Measurements from ENCODE around the gene MRPL23. TPM values are rescaled to one million over a fixed set of nuclear protein-coding genes. Genes with fewer than 3 reads are reported as not detected.

The MRPL23 gene
- 10 to 100 TPM; 40.2 to 83.4 TPM for total RNA-seq

- peak in 3 of 4 donors; percentile 8 to 16 (median 14) for DNase-seq
- intact Hi-C loops (cut with DNase I), result no loop called here
- peak; percentile 90 for ATAC-seq
- H3K4me3 ChIP-seq, result no peak within 1 kb of the TSS
- H3K27me3 ChIP-seq, result no peaks in the 10 kb centered on the region
- H3K36me3 ChIP-seq (replicated peaks in 1 of 2; ENCODE audit: insufficient read depth in 1 of 2, low read depth in 2 of 2), result no peaks in the 10 kb centered on the region
- WGBS, 2 donors, result no CpG with 5 or more reads among the region's 85 CpGs
- no peaks in the 10 kb centered on the region for H3K4me1 ChIP-seq
- no peak within 1 kb of the TSS for H3K27ac ChIP-seq
- no peaks in the 10 kb centered on the region for H3K9me3 ChIP-seq
- TF ChIP-seq POLR2A (IDR thresholded peaks at IDR 0.05) (no peak), CTCF (IDR thresholded peaks at IDR 0.05) (no peak)
Observed at GRCh38 chr11:1946812-1947484, at the start of gene MRPL23. Gene MRPL23 (plus strand): TSS chr11:1947332. CDS start chr11:1947363, 31 bp downstream.

- ATAC-seq, result peak; percentile 60
Observed at GRCh38 chr11:1899090-1899489, 48.0 kb upstream of the MRPL23 start.

GRCh38 chr11:1899686-1900085 is 47.4 kb upstream of the MRPL23 start:
- H3K4me3 ChIP-seq, result no peak overlapping the region
- no peaks in the 10 kb centered on the region for H3K27me3 ChIP-seq
- DNase-seq (no peak), ATAC-seq (no peak)
- H3K36me3 ChIP-seq (replicated peaks in 1 of 2; ENCODE audit: insufficient read depth in 1 of 2, low read depth in 2 of 2), result no peaks in the 10 kb centered on the region
- intact Hi-C loops (cut with DNase I), result loop anchor here (5.0 kb wide), 1 partner anchor 43 kb away; no protein-coding TSS in a partner anchor
- H3K4me1 ChIP-seq, result peaks cover 7% of the 10 kb centered on the region
- WGBS, 2 donors, result 89 to 94% methylated on average over 5 of the region's 5 CpGs
- H3K9me3 ChIP-seq, result no peaks in the 10 kb centered on the region
- TF ChIP-seq CTCF (IDR thresholded peaks at IDR 0.05) (no peak), POLR2A (IDR thresholded peaks at IDR 0.05) (no peak)
- H3K27ac ChIP-seq, result no peak overlapping the region

More at GRCh38 chr11:1899090-1899489, 48.0 kb upstream of the MRPL23 start:
- peak in 2 of 4 donors; percentile 38 to 52 for DNase-seq
- peaks cover 7% of the 10 kb centered on the region for H3K4me1 ChIP-seq
- no peaks in the 10 kb centered on the region for H3K9me3 ChIP-seq
- WGBS, 2 donors, result 46 to 50% methylated on average over 4 of the region's 4 CpGs
- no peak overlapping the region for H3K27ac ChIP-seq
- H3K27me3 ChIP-seq, result no peaks in the 10 kb centered on the region
- intact Hi-C loops (cut with DNase I), result loop anchor here (5.0 kb wide), 1 partner anchor 43 kb away; no protein-coding TSS in a partner anchor
- no peak for TF ChIP-seq POLR2A (IDR thresholded peaks at IDR 0.05)
- TF ChIP-seq CTCF (IDR thresholded peaks at IDR 0.05), result no peak
- H3K4me3 ChIP-seq, result no peak overlapping the region
- H3K36me3 ChIP-seq (replicated peaks in 1 of 2; ENCODE audit: insufficient read depth in 1 of 2, low read depth in 2 of 2), result no peaks in the 10 kb centered on the region

- no peaks in the 10 kb centered on the region for H3K4me1 ChIP-seq
- intact Hi-C loops (cut with DNase I), result no loop called here
- no peaks in the 10 kb centered on the region for H3K27me3 ChIP-seq
- H3K27ac ChIP-seq, result no peak overlapping the region
- no peak for ATAC-seq
- no peak overlapping the region for H3K4me3 ChIP-seq
- 38 to 56% methylated on average over 5 of the region's 5 CpGs for WGBS, 2 donors
- no peaks in the 10 kb centered on the region for H3K36me3 ChIP-seq (replicated peaks in 1 of 2; ENCODE audit: insufficient read depth in 1 of 2, low read depth in 2 of 2)
- TF ChIP-seq CTCF (IDR thresholded peaks at IDR 0.05) (no peak), POLR2A (IDR thresholded peaks at IDR 0.05) (no peak)
- no peak for DNase-seq
- H3K9me3 ChIP-seq, result no peaks in the 10 kb centered on the region
Observed at GRCh38 chr11:1906181-1906580, 41.0 kb upstream of the MRPL23 start.

Data from body of pancreas (tissue), 4 donors.